LNCAP (cell line): Measurements from ENCODE around the gene NR6A1.

Source experiments
- TF ChIP-seq, protein P1 (sequence below): fragments of 450-650 bp; IDR thresholded peaks from 2 replicates; pipeline ENCODE4 v1.5.1; 2017; ENCODE audit warnings: mild to moderate bottlenecking

The NR6A1 gene

GRCh38 chr9:124555043-124555442 is 216.1 kb downstream of the NR6A1 start:
- TF ChIP-seq, protein P1, sequence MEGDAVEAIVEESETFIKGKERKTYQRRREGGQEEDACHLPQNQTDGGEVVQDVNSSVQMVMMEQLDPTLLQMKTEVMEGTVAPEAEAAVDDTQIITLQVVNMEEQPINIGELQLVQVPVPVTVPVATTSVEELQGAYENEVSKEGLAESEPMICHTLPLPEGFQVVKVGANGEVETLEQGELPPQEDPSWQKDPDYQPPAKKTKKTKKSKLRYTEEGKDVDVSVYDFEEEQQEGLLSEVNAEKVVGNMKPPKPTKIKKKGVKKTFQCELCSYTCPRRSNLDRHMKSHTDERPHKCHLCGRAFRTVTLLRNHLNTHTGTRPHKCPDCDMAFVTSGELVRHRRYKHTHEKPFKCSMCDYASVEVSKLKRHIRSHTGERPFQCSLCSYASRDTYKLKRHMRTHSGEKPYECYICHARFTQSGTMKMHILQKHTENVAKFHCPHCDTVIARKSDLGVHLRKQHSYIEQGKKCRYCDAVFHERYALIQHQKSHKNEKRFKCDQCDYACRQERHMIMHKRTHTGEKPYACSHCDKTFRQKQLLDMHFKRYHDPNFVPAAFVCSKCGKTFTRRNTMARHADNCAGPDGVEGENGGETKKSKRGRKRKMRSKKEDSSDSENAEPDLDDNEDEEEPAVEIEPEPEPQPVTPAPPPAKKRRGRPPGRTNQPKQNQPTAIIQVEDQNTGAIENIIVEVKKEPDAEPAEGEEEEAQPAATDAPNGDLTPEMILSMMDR, result no peak

GRCh38 chr9:124553738-124554137 is 217.4 kb downstream of the NR6A1 start:
- TF ChIP-seq, protein P1, result no peak

GRCh38 chr9:124552273-124552605 is 218.9 kb downstream of the NR6A1 start:
- TF ChIP-seq, protein P1, result no peak

- TF ChIP-seq, protein P1, result peak; percentile 89
Measured at GRCh38 chr9:124551472-124552272, 219.4 kb downstream of the NR6A1 start.

- TF ChIP-seq, protein P1, result no peak
Measured at GRCh38 chr9:124550072-124550471, 221.0 kb downstream of the NR6A1 start.

DNA sequence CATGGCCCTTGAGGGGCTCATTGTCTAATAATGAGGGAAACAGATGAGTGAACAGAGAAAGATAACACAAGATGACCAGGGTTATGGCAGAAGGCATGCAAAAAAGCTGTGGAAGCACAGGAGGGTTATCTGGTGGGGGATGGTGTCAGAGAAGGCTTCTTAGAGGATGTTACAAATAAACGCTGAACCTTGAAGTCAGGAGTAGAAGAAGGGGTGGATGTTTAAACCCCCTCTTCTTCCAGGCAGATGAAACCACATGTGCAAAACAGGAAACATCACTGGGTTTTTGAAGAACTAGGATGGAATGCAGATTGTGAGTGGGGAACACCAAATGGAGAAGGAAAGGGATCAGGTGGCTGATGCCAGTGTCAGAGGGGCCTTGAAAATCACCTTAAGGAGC is 222.1 kb downstream of the NR6A1 start:
- TF ChIP-seq, protein P1, result no peak

DNA sequence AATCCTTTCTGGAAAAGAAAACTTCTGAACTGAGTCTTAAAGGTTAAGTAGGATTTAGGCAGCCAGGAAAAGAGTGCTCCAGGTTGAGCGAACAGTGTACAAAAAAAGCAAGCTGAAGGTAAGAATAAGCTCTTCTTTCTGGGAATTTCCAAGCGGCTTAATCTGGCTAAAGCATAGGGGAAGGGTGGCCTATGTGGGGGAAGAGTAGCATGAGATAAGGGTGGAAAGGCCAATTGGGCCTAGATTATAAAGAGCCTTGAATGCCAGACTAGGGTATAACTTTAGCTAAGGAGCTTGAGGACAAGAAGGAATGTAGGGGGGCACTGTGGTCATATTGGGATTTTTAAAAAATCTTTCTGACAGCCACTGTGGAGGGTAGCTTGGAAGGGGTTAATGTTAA is 226.6 kb downstream of the NR6A1 start:
- TF ChIP-seq, protein P1, result no peak

GRCh38 chr9:124541824-124542223 is 229.3 kb downstream of the NR6A1 start:
- TF ChIP-seq, protein P1, result no peak
